HG03039 (cell line): ENCODE measurements around the gene GPANK1.

Experiments used
- ATAC-seq: cut with Tn5 transposase; IDR thresholded peaks from one replicate; pipeline ENCODE4 v1.9.1; 2021; ENCODE audit warnings: mild to moderate bottlenecking, moderate library complexity; ENCODE audit not compliant: unreplicated experiment

Gene GPANK1

GRCh38 chr6:31663126-31663960 lies 1.5 kb downstream of the GPANK1 start:
- ATAC-seq: no peak

- ATAC-seq: no peak
These were observed 2.6 kb downstream of the GPANK1 start for GRCh38 chr6:31662124-31662723.

GRCh38 chr6:31661262-31662123 lies 3.3 kb downstream of the GPANK1 start:
- no peak for ATAC-seq

DNA sequence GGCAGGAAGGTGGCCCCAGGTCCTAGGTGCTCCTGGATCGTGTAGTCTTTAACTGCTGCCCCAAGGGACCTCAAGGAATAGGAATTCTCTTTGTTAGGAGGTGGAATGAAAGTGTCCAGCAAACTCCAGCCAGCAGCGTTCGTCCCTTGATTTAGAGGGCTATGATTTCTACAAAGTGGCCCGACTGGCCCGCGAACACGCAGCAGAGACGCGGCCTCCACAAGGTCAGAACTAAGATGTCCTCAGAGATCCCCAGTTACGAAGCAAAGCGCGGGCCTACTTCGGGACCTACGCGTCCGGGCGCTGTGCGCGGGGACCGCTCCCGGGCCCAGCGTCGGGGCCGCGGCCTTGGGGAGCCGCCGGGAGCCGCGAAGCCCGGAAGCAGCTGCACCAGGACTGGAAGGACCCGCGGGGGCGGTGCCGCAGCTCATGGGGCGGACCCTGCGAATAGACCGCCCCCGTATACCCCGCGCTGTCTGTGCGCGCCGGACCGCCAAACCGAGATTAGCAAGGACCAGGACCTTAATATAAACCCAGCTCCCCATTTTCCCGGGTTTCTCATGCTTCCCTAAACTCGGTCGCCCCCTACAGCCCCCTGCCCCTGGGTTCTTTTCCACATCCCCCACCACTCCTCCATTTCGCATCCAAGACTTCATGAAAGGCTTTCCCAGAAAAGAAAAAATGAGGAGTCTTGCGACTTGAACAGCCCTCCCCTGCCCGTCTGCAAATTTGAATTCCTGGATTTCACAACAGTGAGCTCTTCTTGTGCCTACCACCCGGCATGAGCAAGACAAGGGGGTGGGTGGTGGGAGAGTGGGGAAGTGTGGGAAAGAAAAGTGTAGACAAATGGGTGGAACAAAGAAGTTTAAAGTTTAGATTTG lies 4.2 kb downstream of the GPANK1 start, which contains the start of gene C6orf47:
Gene C6orf47 (minus strand): TSS at position 398 of the 881 bp plus-strand sequence. CDS start 831 bp downstream, outside the sequence.
- peak; percentile 40 for ATAC-seq

DNA sequence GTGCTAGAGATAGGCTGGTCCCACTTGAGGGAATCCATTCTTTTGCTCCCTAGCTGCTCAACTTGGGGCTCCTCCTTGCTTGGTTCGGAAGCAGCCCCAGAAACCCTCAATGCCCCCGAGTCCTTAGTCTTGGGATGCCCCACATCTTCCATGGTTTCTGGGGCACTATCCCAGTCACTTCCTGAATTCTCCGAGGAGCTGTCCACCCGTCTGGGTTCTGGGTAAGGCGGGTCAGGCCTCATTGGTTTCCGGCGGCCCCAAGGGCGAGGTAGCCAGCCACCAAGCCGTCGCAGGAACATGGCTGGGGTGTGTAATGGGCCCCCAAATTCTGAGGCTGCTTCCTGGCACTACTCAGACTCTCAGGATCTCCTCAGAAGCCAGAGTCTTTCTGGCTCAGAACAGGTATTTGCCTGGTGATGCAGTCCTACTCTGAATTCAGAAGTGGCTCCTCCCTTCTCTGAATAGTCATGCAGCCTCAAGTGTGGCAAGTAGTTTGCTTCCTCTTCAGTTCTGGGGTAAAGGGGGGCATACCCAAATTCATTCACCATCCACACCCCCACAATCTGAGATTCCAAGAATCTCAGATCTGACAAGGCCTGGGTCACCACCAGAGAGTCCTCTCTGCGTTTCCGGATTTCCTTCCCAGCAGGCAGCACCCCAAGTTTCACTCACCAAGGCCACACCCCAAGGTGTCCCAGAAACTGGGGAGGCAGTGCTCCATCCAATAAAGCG lies 5.0 kb downstream of the GPANK1 start:
- no peak for ATAC-seq

GRCh38 chr6:31658983-31659648 lies 5.7 kb downstream of the GPANK1 start:
- no peak for ATAC-seq

DNA sequence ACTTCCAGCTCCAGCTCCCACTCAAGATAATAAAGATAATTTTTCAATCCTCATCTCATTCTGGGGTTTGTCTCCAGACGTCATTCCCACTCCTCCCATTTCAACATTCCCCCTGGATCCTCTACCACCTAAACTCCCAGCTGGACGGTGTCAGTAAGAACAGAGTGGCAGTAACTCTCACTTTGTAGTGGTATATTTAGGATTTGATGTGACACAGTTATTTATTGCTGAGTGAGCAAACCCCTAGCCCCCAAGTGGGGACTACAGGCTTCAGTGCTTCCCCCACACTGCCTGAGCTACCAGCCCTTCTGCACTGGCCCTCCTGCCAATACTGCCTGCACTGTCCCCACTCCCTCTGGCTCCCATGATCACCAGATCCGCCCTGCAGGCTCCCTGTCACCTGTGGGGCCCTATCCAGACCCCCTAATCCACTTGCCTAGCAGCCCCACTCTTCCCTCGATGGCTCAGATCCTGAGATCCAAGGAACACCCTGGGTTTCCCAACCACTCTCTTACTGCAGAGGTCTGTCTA lies 6.6 kb downstream of the GPANK1 start:
- ATAC-seq: no peak

DNA sequence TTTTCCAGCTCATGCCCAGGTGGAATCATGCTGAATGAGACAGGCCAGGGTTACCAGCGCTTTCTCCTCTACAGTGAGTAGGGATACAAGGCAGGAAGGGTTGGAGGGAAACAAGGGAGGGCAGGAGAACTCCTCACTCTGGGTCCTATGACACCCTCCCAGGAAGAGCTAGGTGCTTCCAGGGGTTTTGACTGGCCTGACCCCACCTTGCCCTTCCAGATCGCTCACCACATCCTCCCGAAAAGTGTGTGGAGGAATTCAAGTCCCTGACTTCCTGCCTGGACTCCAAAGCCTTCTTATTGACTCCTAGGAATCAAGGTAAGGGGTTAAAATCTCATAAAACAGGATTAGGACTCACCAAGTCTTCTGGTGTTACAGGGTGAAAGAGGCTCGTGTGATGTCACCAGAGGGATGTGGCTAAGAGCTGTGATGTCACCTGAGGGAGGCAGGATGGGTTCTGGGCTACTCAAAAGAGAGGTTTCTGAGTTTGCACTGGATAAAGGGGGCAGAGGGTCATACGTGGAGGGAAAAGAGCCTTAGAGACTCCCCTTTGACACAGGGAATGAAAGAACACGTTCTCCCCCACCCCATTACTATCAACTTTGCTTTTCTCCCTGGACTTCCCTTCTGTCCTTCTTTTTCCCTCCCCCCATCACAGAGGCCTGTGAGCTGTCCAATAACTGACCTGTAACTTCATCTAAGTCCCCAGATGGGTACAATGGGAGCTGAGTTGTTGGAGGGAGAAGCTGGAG lies 7.2 kb downstream of the GPANK1 start:
- ATAC-seq: no peak

DNA sequence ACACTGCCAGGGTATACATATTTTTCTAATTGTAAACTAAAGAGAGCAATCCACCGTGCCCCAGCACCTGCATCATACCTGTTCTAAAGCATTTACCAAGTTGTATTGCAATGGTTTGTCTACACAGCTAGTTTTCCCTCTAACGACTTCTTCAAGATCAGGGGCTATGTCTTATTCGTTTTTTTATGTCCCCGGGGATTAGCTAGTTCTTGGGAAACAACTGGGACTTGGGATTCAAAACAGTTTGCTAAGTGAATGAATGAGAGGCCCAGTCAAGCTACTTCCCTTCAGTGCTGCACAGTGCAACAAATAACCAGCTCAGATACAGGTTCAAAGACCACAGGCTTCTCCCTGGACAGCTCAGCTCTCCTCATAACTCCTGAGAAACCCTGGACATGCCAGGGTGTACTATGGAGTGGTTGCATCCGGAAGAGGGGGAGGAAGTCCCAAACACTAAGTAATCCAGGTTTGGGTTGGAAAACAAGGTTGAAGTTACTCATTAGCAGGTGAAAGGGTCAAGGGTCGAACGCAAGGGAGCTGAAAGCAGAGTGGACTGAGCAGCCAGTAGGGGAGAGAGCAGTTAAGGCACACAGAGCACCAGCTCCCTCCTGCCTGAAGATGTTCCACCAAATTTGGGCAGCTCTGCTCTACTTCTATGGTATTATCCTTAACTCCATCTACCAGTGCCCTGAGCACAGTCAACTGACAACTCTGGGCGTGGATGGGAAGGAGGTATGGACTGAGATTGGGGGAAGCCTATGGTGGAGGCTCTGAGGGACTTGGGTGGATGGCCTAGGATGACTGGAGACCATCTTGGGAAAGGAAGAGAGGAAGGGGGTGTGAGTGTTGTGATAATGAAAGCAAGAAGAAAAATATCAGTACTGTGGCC lies 9.2 kb downstream of the GPANK1 start, which contains the start of gene APOM:
Gene APOM (plus strand): TSS at position 546 of the 889 bp plus-strand sequence. CDS start 73 bp downstream, at position 619.
- ATAC-seq: no peak

GRCh38 chr6:31654574-31655348 lies 10.0 kb downstream of the GPANK1 start:
- ATAC-seq: no peak

GRCh38 chr6:31652925-31653724 lies 11.7 kb downstream of the GPANK1 start:
- peak; percentile 40 for ATAC-seq

DNA sequence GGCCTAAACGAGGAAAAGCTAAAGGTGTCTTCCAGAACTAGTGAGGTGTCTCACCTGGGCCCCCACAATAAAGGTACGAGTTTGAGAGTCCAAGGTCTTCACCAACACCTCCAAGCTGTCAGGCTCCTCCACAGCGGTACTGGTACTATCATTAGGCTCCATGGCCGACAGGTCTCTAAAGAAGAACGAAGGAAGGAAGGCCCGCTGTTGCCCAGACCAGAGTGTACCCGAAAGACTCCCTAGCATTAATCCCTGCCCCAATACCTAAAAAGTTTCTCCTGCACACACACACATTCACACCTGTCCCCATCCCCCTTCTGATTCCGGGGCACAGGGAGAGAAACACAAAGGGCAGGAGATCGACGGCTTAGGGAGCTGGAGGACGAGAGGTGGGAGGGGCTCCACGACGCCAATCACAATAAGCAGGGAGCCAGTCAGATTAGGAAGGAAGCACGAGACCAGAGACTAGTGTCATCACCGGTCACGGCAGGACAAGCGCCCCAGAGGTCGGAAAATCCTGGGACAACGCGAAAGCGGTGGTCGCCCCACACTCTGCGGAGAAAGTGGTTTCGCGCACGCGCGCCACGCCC lies 13.1 kb downstream of the GPANK1 start:
- ATAC-seq: peak; percentile 25

- no peak for ATAC-seq
These were observed 19.5 kb downstream of the GPANK1 start for GRCh38 chr6:31645325-31645724.

DNA sequence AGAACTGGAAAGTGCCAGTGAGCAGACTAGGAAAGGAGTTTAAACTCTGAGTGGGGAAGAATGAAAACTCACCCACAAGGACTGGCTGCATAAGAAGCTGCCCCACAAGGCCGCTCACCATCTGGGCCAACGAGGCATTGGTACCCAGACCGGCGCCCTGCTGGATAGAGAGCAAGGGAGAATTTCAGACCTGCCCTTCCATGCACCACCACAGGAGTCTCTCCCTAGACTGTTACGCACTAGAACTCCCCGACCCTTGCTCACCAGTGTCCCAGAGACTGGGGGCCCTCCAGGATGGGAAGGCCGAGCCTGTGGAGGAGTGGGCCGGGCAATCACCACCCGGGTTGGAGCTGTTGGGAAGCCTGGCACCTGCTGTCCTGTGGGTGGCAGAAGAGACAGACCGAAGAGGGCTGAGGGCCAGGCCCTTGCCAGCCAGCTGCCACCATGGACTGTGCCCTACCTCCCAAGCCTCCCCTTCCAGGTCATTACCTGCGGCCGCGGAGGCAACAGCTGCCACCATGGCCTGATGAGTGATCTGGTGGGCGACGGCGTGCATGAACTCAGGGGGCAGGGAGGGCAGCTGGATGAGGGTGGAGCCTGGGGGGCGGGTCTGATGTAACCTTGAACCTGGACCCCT lies 20.9 kb downstream of the GPANK1 start:
- no peak for ATAC-seq
